Hindlimb muscle (tissue), 1 donor: ENCODE measurements around the gene ATL1. TPM values are rescaled to one million over a fixed set of nuclear protein-coding genes. Genes with fewer than 3 reads are reported as not detected.
"Not testable (repeated sequence)": the region's sequence is repeated elsewhere in the genome, so short reads cannot be mapped to it uniquely, and the experiment has no call there.

ENCODE experiments used
- DNase-seq: peaks from one replicate; pipeline ENCODE4 v3.0.0-alpha.2; 2013
- polyA plus RNA-seq: library from polyadenylated mRNA; unstranded; fragments of 120-200 nt; gene quantifications from one replicate; pipeline ENCODE4 v1.2.1, GENCODE V29; 2013; ENCODE audit not compliant: insufficient read length

Gene ATL1
- polyA plus RNA-seq, 1 donor, result 4.4 TPM

- DNase-seq, result no peak
Measured at GRCh38 chr14:50659327-50659974, 99.5 kb downstream of the ATL1 start.

GRCh38 chr14:50664579-50664978 is 104.6 kb downstream of the ATL1 start:
- not testable (repeated sequence) for DNase-seq

GRCh38 chr14:50665300-50665699 is 105.4 kb downstream of the ATL1 start:
- DNase-seq, result not testable (repeated sequence)

- peak; percentile 54 for DNase-seq
Measured at GRCh38 chr14:50666772-50667683, 107.1 kb downstream of the ATL1 start.

- DNase-seq, result peak; percentile 38
Measured at GRCh38 chr14:50667684-50667995, 107.7 kb downstream of the ATL1 start.

- peak; percentile 86 for DNase-seq
Measured at GRCh38 chr14:50667996-50668825, 108.3 kb downstream of the ATL1 start, which contains the start of gene SAV1. SAV1 (minus strand) TSS chr14:50668306; CDS start chr14:50667967, 339 bp downstream.

GRCh38 chr14:50668826-50669143 is 108.8 kb downstream of the ATL1 start:
- no peak for DNase-seq

GRCh38 chr14:50669441-50669986 is 109.6 kb downstream of the ATL1 start:
- no peak for DNase-seq

- no peak for DNase-seq
Measured at GRCh38 chr14:50670196-50670865, 110.4 kb downstream of the ATL1 start.

GRCh38 chr14:50670866-50671256 is 110.9 kb downstream of the ATL1 start:
- no peak for DNase-seq

- no peak for DNase-seq
Measured at GRCh38 chr14:50675597-50675996, 115.7 kb downstream of the ATL1 start.

- DNase-seq, result no peak
Measured at GRCh38 chr14:50676814-50677516, 117.0 kb downstream of the ATL1 start.

GRCh38 chr14:50677527-50678063 is 117.7 kb downstream of the ATL1 start:
- no peak for DNase-seq

- no peak for DNase-seq
Measured at GRCh38 chr14:50678163-50678562, 118.2 kb downstream of the ATL1 start.

GRCh38 chr14:50679674-50680073 is 119.7 kb downstream of the ATL1 start:
- no peak for DNase-seq

Other genes with a start within 250 kb of the ATL1 start
- gene L2HGDH, start 247.9 kb upstream of the ATL1 start, polyA plus RNA-seq, result 6.7 TPM
- 18.5 TPM for gene DMAC2L, start 247.8 kb upstream of the ATL1 start, polyA plus RNA-seq
- 7.2 TPM for gene CDKL1, start 163.3 kb upstream of the ATL1 start, polyA plus RNA-seq
- gene MAP4K5, start 27.6 kb upstream of the ATL1 start, polyA plus RNA-seq, result 27.1 TPM
- 24.6 TPM for gene SAV1, start 108.2 kb downstream of the ATL1 start, polyA plus RNA-seq